HG02943 (cell line): ENCODE results near the gene GAS6.

Experiments used
- ATAC-seq: cut with Tn5 transposase; IDR thresholded peaks from one replicate; pipeline ENCODE4 v1.9.1; 2021; ENCODE audit warnings: mild to moderate bottlenecking, low read depth, moderate library complexity; ENCODE audit not compliant: unreplicated experiment

Gene GAS6

GRCh38 chr13:113783200-113783881 lies 80.5 kb downstream of the GAS6 start:
- ATAC-seq = no peak

GRCh38 chr13:113782472-113782871 lies 81.4 kb downstream of the GAS6 start:
- ATAC-seq = no peak

GRCh38 chr13:113781571-113781970 lies 82.3 kb downstream of the GAS6 start:
- ATAC-seq = no peak

GRCh38 chr13:113777311-113778260 lies 86.3 kb downstream of the GAS6 start:
- ATAC-seq = no peak

GRCh38 chr13:113776231-113777125 lies 87.4 kb downstream of the GAS6 start:
- no peak for ATAC-seq

- ATAC-seq = no peak
These were observed 88.3 kb downstream of the GAS6 start for GRCh38 chr13:113775451-113776145.

- no peak for ATAC-seq
These were observed 89.4 kb downstream of the GAS6 start for GRCh38 chr13:113774177-113775107.

GRCh38 chr13:113771709-113772331 lies 92.1 kb downstream of the GAS6 start:
- ATAC-seq = no peak

- no peak for ATAC-seq
These were observed 92.9 kb downstream of the GAS6 start for GRCh38 chr13:113770937-113771336.
